Osteoblast (primary cell): ENCODE results near the gene C2orf72. TPM values are rescaled to one million over a fixed set of nuclear protein-coding genes. Genes with fewer than 3 reads are reported as not detected.

Experiments
- DNase-seq: peaks from one replicate; pipeline ENCODE4 v3.0.0; 2011; ENCODE audit warnings: low spot score, mixed read lengths; ENCODE audit not compliant: insufficient read length; ENCODE audit errors: missing footprints
- H2AFZ ChIP-seq: 2 replicates; pipeline ENCODE4 v1.6.0; 2011; ENCODE audit warnings: mild to moderate bottlenecking, low read length
- H3K27ac ChIP-seq: 2 replicates; pipeline ENCODE4 v1.5.1; 2011; ENCODE audit warnings: mild to moderate bottlenecking, low read depth, low read length, moderate library complexity
- H3K27me3 ChIP-seq: 2 replicates; pipeline ENCODE4 v1.6.0; 2012; ENCODE audit warnings: mild to moderate bottlenecking, control low read depth, inconsistent platforms, low read length, moderate library complexity; ENCODE audit not compliant: insufficient read depth
- H3K36me3 ChIP-seq: 2 replicates; pipeline ENCODE4 v1.5.1; 2011; ENCODE audit warnings: mild to moderate bottlenecking, low read length, control low read depth, moderate library complexity; ENCODE audit not compliant: insufficient read depth
- H3K4me1 ChIP-seq: 2 replicates; pipeline ENCODE4 v1.5.1; 2011; ENCODE audit warnings: mild to moderate bottlenecking, low read length, control low read depth, moderate library complexity; ENCODE audit not compliant: insufficient read depth
- H3K4me2 ChIP-seq: 2 replicates; pipeline ENCODE4 v1.6.0; 2011; ENCODE audit warnings: mild to moderate bottlenecking, low read length; ENCODE audit not compliant: insufficient read depth
- H3K4me3 ChIP-seq: fragments of 200-600 bp; sonication (generic); 3 replicates; pipeline ENCODE4 v1.5.1; 2012; ENCODE audit warnings: mild to moderate bottlenecking, low read length, inconsistent platforms; ENCODE audit not compliant: insufficient read depth
- H3K79me2 ChIP-seq: 2 replicates; pipeline ENCODE4 v1.6.0; 2012; ENCODE audit warnings: mild to moderate bottlenecking, low read length, control low read depth, inconsistent platforms; ENCODE audit not compliant: insufficient read depth
- H3K9me3 ChIP-seq: 2 replicates; pipeline ENCODE4 v1.5.1; 2011; ENCODE audit warnings: low read depth, low read length, control low read depth
- H4K20me1 ChIP-seq: 2 replicates; pipeline ENCODE4 v1.6.0; 2012; ENCODE audit warnings: mild to moderate bottlenecking, low read length, control low read depth; ENCODE audit not compliant: insufficient read depth
- total RNA-seq: library from RNA; depleted of rRNA; stranded (reverse); fragments of >200 nt; gene quantifications from 2 replicates; pipeline ENCODE4 v1.2.3, GENCODE V29; 2012
- TF ChIP-seq, protein P1 (sequence below): IDR thresholded peaks from 2 replicates; pipeline ENCODE4 v1.5.1; 2011; ENCODE audit warnings: mild to moderate bottlenecking, low read depth, low read length, moderate library complexity; ENCODE audit errors: extremely low read depth

C2orf72 gene
- total RNA-seq, 1 donor = not detected

DNA sequence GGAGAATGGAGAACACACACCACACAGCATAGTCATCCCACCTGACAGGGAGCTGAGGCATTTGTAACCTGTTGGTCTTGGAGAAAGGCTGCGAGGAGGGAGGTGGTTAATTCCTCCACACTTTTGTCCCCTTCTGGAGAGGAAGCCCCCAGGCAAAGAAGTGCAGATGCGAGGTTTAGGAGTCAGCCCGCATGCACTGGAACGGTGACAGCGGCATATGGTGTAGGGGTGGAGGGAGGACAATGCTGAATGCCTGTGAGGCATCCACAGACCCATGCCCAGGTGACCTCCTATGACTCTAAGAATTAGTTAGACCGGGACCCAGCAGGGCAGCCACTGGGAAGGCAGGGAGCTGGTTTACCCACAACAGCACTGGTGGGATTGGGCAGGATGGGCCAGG lies 29.2 kb upstream of the C2orf72 start:
- Histone ChIP-seq H3K27ac (no peak overlapping the region), H4K20me1 (no peaks in the 10 kb centered on the region), H2AFZ (no peak overlapping the region), H3K4me1 (no peaks in the 10 kb centered on the region), H3K27me3 (peaks cover 44% of the 10 kb centered on the region), H3K36me3 (no peaks in the 10 kb centered on the region), H3K4me3 (no peak overlapping the region), H3K79me2 (no peaks in the 10 kb centered on the region), H3K9me3 (no peaks in the 10 kb centered on the region), H3K4me2 (no peak overlapping the region)
- TF ChIP-seq, protein P1, sequence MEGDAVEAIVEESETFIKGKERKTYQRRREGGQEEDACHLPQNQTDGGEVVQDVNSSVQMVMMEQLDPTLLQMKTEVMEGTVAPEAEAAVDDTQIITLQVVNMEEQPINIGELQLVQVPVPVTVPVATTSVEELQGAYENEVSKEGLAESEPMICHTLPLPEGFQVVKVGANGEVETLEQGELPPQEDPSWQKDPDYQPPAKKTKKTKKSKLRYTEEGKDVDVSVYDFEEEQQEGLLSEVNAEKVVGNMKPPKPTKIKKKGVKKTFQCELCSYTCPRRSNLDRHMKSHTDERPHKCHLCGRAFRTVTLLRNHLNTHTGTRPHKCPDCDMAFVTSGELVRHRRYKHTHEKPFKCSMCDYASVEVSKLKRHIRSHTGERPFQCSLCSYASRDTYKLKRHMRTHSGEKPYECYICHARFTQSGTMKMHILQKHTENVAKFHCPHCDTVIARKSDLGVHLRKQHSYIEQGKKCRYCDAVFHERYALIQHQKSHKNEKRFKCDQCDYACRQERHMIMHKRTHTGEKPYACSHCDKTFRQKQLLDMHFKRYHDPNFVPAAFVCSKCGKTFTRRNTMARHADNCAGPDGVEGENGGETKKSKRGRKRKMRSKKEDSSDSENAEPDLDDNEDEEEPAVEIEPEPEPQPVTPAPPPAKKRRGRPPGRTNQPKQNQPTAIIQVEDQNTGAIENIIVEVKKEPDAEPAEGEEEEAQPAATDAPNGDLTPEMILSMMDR = no peak
- peak; percentile 29 for DNase-seq

DNA sequence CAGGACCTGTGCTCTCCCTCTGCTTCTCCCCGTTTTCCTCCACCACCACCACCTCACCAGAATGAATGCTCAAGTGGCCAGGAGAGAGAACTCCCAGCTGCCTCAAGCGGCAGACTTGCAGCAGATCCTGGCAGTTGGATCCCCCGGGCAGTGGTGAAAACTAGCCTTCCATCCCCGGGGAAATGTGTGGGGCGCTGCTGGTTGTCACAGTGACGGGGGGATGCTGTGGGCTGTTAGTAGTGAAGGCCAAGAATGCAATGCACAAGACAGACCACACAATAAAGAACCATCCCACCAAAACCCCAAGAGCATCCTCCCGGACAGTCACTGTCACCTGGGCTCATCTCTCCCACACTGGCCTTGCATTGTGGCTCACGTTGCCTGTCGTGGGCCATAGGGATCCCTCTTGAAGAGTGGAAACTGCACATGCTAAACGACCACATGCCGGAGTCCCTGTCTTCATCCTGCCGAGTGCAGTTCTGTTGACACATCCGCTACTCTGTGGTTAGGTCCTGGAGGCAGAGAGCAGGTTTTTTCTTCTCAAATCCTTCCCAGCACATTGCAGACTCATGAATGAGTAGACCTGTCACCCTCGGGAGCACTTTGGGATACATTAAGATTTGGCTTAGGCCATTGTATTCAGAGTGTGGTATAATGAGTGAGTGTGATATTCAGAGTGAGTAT lies 27.9 kb upstream of the C2orf72 start:
- TF ChIP-seq, protein P1 = no peak
- H3K9me3 ChIP-seq = no peaks in the 10 kb centered on the region
- peak; percentile 66 for DNase-seq

DNA sequence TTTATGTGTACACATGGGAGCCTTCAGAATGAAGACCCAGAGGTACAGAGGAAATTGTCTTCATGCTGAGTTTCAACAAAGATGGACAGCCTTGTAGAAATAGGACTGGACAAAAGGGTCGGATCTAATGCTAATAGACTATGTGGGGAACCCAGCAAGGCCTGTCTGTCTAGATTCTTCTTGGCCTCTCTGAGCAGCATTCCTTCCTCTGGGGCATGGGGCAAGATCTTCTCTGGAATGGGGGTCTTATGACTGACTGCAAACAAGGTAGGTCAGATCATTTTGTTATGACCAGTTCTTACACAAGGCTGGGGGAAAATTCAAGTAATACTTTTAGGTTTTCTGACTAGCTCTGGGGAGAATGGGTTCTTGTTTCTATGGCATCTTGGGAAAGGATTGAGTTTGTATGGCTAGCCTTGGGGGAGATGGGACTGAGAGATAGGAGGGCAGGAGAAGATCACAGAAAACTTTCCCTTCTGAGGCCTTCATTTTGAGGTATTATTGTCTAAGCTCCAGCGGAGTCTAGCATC lies 27.1 kb upstream of the C2orf72 start:
- no peak for DNase-seq
- Histone ChIP-seq H3K79me2 (no peaks in the 10 kb centered on the region), H3K4me3 (no peak overlapping the region), H3K4me1 (no peaks in the 10 kb centered on the region), H3K9me3 (no peaks in the 10 kb centered on the region), H3K36me3 (no peaks in the 10 kb centered on the region), H4K20me1 (no peaks in the 10 kb centered on the region), H3K4me2 (no peak overlapping the region), H3K27ac (no peak overlapping the region), H3K27me3 (peaks cover 60% of the 10 kb centered on the region), H2AFZ (no peak overlapping the region)
- TF ChIP-seq, protein P1 = no peak

More for the DNA sequence above, 27.9 kb upstream of the C2orf72 start:
- Histone ChIP-seq H3K4me2 (no peak overlapping the region), H2AFZ (no peak overlapping the region), H3K79me2 (no peaks in the 10 kb centered on the region), H3K4me3 (no peak overlapping the region), H3K4me1 (no peaks in the 10 kb centered on the region), H4K20me1 (no peaks in the 10 kb centered on the region), H3K27ac (no peak overlapping the region), H3K36me3 (no peaks in the 10 kb centered on the region), H3K27me3 (peaks cover 55% of the 10 kb centered on the region)

DNA sequence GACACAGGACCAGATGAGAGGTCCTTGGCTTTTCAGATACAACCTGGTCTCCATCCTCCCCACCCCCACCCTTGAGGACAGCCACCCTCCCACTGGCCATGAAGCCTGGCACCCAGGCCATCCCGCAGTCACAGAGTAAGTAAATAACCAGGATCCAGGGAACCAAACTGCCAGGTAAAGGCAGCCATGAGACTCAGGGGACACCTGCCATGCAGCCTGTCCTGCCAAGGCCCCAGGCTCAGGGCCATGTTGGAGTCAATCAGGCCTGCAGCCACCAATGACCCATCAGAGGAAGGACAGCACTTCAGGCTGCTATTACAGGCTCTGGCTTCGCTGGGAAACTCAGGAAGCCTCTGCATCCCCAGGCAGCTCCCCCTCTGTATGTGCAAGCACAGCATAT lies 25.8 kb upstream of the C2orf72 start:
- peaks cover 63% of the 10 kb centered on the region for H3K27me3 ChIP-seq
- no peak overlapping the region for H3K27ac ChIP-seq
- H3K4me2 ChIP-seq = no peak overlapping the region
- no peaks in the 10 kb centered on the region for H3K4me1 ChIP-seq
- H4K20me1 ChIP-seq = no peaks in the 10 kb centered on the region
- DNase-seq = no peak
- H2AFZ ChIP-seq = no peak overlapping the region
- TF ChIP-seq, protein P1 = no peak
- no peaks in the 10 kb centered on the region for H3K36me3 ChIP-seq
- H3K4me3 ChIP-seq = no peak overlapping the region
- H3K9me3 ChIP-seq = no peaks in the 10 kb centered on the region
- no peaks in the 10 kb centered on the region for H3K79me2 ChIP-seq
